Thyroid gland (tissue), 4 donors: Measurements from ENCODE around the gene TBX6. TPM values are rescaled to one million over a fixed set of nuclear protein-coding genes. Genes with fewer than 3 reads are reported as not detected.

Experiments
- DNase-seq, 2 donors: peaks; one replicate each; pipeline ENCODE4 v3.0.0-alpha.2; 2019
- H3K27ac ChIP-seq, 3 donors: fragments of 200-600 bp; sonication (generic); 1 replicate in 2 of 3; 2 replicates in 1 of 3; pipeline ENCODE4 v1.5.1; 2016 to 2019; ENCODE audit warnings: mild to moderate bottlenecking in 1 of 3, moderate library complexity in 1 of 3
- H3K27me3 ChIP-seq: fragments of 200-600 bp; sonication (generic); one replicate; pipeline ENCODE4 v1.5.1; 2019
- H3K36me3 ChIP-seq, 2 donors: fragments of 200-600 bp; sonication (generic); one replicate each; pipeline ENCODE4 v1.5.1; 2016 to 2019
- H3K4me1 ChIP-seq, 2 donors: fragments of 200-600 bp; sonication (generic); one replicate each; pipeline ENCODE4 v1.5.1; 2017 to 2019
- H3K4me3 ChIP-seq, 3 donors: fragments of 200-600 bp; sonication (generic); replicated peaks in 1 of 3; 1 replicate in 2 of 3; 2 replicates in 1 of 3; pipeline ENCODE4 v1.5.1; 2016; ENCODE audit warnings: mild to moderate bottlenecking in 1 of 3
- H3K9me3 ChIP-seq: fragments of 200-600 bp; sonication (generic); one replicate; pipeline ENCODE4 v1.5.1; 2017
- POLR2A ChIP-seq, 2 donors: fragments of 450-650 bp; IDR thresholded peaks; one replicate each; pipeline ENCODE4 v1.6.1; 2017; ENCODE audit warnings: antibody characterized with exemption in 2 of 2, mild to moderate bottlenecking in 2 of 2, moderate library complexity in 1 of 2
- WGBS, 2 donors: methylation state at CpG; one replicate each; pipeline ENCODE4 v1.1.5; 2017; 5-methylcytosine and 5-hydroxymethylcytosine counted together
- intact Hi-C: fragments of 100-400 bp; cut with DNase I; formaldehyde crosslinking; loops from one replicate; pipeline ENCODE4 v1.15.1; 2023
- total RNA-seq, 4 donors: library from RNA; depleted of rRNA; stranded (reverse); fragments of >200 nt; gene quantifications; one replicate each; pipeline ENCODE4 v1.2.3, GENCODE V29; 2016
- TF ChIP-seq, protein P1 (sequence below), 6 experiments: fragments of 200-600 bp in 3 of 6; fragments of 450-650 bp in 3 of 6; sonication (generic) in 3 of 6; IDR thresholded peaks; one replicate each; pipeline ENCODE4 v1.5.1; 2016 to 2019; ENCODE audit warnings: antibody characterized with exemption in 6 of 6, mild to moderate bottlenecking in 2 of 6, inconsistent platforms in 1 of 6, moderate library complexity in 1 of 6

The TBX6 gene
- total RNA-seq, 4 donors from 2014 or later: 1.6 to 3.3 (median 2.4) TPM

DNA sequence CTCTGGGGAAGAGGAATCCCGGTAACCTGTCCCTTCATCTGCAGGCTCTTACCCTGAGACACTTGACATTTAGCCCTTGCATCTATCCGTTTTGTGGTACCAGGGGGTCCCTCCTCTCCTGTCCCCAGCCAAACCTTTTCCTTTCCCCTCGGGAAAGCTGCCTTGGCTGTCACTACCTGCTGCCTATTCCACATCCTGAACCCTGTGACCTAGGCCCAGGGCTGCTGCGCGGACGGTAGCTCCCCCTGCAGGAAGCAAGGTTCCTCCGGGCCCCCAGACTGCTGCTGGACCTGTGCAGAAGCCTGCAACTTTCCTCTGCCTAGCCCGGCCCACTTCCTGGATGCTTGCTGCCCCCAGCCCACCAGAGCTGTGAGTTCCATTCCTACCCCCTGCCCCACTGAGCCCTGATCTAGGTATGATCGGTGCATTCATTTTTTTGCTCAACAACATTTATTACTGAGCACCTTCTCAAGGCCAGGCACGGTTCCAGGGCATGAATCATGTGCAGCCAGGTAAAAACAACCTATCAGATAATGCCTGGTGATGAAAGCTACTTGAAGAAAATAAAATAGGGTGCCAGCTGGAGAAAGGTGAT, 36.7 kb downstream of the TBX6 start:
- Histone ChIP-seq H3K27ac (no peak overlapping the region), H3K36me3 (no peaks in the 10 kb centered on the region), H3K27me3 (no peaks in the 10 kb centered on the region), H3K9me3 (no peaks in the 10 kb centered on the region), H3K4me1 (peaks cover 15 to 29% of the 10 kb centered on the region in 2 donors), H3K4me3 (no peak overlapping the region)
- 33 to 46% methylated on average over 6 to 10 of the region's 10 CpGs for WGBS, 2 donors
- TF ChIP-seq POLR2A (IDR thresholded peaks at IDR 0.05): no peak
- TF ChIP-seq, protein P1, sequence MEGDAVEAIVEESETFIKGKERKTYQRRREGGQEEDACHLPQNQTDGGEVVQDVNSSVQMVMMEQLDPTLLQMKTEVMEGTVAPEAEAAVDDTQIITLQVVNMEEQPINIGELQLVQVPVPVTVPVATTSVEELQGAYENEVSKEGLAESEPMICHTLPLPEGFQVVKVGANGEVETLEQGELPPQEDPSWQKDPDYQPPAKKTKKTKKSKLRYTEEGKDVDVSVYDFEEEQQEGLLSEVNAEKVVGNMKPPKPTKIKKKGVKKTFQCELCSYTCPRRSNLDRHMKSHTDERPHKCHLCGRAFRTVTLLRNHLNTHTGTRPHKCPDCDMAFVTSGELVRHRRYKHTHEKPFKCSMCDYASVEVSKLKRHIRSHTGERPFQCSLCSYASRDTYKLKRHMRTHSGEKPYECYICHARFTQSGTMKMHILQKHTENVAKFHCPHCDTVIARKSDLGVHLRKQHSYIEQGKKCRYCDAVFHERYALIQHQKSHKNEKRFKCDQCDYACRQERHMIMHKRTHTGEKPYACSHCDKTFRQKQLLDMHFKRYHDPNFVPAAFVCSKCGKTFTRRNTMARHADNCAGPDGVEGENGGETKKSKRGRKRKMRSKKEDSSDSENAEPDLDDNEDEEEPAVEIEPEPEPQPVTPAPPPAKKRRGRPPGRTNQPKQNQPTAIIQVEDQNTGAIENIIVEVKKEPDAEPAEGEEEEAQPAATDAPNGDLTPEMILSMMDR (IDR thresholded peaks at IDR 0.05): peak in 5 of 6 experiments; percentile 10 to 36 (median 16)
- intact Hi-C loops: no loop called here
- peak; percentile 80 to 84 for DNase-seq

DNA sequence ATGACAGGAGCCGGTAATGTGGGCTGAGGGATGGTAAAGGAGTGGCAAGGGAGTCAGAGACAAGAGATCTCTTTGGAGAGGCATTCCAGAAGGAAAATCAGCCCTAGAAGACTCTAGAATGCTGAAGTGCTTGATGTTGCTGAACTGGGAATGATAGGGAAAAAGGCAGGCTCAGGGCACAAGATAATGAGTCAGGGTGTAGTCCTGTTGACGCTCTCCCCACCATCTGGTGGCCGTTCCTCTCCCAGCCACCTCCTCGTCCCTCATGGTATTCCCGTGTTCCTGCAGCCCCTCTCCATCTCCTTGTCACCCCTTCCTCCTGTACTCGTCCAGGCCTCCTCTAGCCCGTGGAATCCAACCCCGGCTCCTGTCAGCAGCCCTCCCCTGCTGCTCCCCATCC, 37.3 kb downstream of the TBX6 start:
- 81 to 89% methylated on average over 8 of the region's 8 CpGs for WGBS, 2 donors
- intact Hi-C loops: no loop called here

GRCh38 chr16:30053376-30054015, 38.2 kb downstream of the TBX6 start:
- TF ChIP-seq, protein P1 (IDR thresholded peaks at IDR 0.05): no peak
- no peak for TF ChIP-seq POLR2A (IDR thresholded peaks at IDR 0.05)
- Histone ChIP-seq H3K27ac (peak overlapping the region in 1 of 3 donors; percentile 43), H3K9me3 (no peaks in the 10 kb centered on the region), H3K36me3 (no peaks in the 10 kb centered on the region), H3K27me3 (no peaks in the 10 kb centered on the region), H3K4me3 (peak overlapping the region; percentile 11 to 58 (median 41)), H3K4me1 (peaks cover 15 to 29% of the 10 kb centered on the region in 2 donors)
- WGBS, 2 donors: 5 to 7% methylated on average over 18 to 19 of the region's 19 CpGs
- DNase-seq: no peak
- intact Hi-C loops: no loop called here

More for the DNA sequence above, 37.3 kb downstream of the TBX6 start:
- TF ChIP-seq, protein P1 (IDR thresholded peaks at IDR 0.05): no peak
- TF ChIP-seq POLR2A (IDR thresholded peaks at IDR 0.05): no peak
- no peaks in the 10 kb centered on the region for H3K27me3 ChIP-seq
- no peaks in the 10 kb centered on the region for H3K36me3 ChIP-seq
- H3K4me3 ChIP-seq: no peak overlapping the region
- no peak overlapping the region for H3K27ac ChIP-seq
- DNase-seq: no peak
- H3K9me3 ChIP-seq: no peaks in the 10 kb centered on the region
- H3K4me1 ChIP-seq: peaks cover 15 to 29% of the 10 kb centered on the region in 2 donors

DNA sequence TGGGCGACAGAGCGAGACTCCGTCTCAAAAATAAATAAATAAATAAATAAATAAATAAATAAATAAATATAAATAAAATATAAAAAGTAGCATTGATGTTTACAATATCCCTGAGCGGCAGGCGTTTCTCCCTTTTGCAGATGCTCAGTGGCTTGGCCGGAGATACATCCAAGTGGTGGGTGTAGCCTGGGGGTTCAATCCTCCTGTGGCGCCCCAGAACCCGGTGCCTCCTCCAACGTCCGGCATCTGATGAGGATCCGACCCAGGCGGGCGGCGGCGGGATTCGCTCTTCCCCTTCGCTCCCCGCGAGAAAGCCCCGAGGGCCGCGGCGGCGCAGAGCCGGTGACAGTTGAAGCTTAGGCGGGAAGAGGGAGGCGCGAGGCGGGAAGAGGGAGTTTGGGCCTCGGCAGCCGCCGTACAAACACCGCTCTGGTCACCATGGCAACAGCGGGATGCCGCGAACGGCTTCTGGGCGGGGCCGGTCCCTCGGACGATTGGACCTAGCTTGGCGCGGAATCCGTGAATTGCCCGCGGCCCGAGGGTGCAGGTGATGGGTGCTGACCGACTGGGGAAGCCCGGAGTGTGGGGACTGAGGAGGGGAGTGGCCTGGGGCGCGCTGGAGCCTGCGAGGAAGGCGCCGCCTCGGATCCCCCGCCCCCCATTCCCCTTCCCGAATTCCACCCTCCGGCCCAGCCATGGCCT, 38.9 kb downstream of the TBX6 start:
- Histone ChIP-seq H3K9me3 (no peaks in the 10 kb centered on the region), H3K4me3 (peak overlapping the region; percentile 11 to 58 (median 41)), H3K27ac (peak overlapping the region in 1 of 3 donors; percentile 43), H3K27me3 (no peaks in the 10 kb centered on the region), H3K4me1 (peaks cover 15 to 23% of the 10 kb centered on the region in 2 donors), H3K36me3 (no peaks in the 10 kb centered on the region)
- DNase-seq: peak; percentile 89 to 93
- intact Hi-C loops: no loop called here
- WGBS, 2 donors: 6 to 9% methylated on average over 31 to 49 of the region's 58 CpGs
- TF ChIP-seq POLR2A (IDR thresholded peaks at IDR 0.05): no peak
- TF ChIP-seq, protein P1 (IDR thresholded peaks at IDR 0.05): no peak
